ENCODE data around the gene RSAD1.

DNA sequence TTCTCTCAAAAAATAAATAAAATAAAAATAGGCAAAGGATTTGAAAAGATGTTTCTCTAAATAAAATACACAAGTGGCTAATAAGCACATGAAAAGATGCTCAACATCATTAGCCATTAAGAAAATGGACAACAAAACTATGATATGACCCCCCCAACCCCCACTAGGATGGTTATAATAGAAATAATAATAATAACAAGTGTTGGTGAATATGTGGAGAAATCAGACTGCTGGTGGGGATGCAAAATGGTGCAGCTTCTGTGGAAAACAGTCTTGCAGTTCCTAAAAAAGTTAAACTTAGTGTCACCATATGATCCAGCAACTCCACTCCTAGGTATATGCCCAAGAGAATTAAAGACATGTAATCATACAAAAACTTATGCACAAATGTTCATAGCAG, 20.6 kb downstream of the RSAD1 start:
- TF ChIP-seq, protein P1, sequence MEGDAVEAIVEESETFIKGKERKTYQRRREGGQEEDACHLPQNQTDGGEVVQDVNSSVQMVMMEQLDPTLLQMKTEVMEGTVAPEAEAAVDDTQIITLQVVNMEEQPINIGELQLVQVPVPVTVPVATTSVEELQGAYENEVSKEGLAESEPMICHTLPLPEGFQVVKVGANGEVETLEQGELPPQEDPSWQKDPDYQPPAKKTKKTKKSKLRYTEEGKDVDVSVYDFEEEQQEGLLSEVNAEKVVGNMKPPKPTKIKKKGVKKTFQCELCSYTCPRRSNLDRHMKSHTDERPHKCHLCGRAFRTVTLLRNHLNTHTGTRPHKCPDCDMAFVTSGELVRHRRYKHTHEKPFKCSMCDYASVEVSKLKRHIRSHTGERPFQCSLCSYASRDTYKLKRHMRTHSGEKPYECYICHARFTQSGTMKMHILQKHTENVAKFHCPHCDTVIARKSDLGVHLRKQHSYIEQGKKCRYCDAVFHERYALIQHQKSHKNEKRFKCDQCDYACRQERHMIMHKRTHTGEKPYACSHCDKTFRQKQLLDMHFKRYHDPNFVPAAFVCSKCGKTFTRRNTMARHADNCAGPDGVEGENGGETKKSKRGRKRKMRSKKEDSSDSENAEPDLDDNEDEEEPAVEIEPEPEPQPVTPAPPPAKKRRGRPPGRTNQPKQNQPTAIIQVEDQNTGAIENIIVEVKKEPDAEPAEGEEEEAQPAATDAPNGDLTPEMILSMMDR (IDR thresholded peaks at IDR 0.05) = no peak
- no peak for TF ChIP-seq POLR2A (IDR thresholded peaks at IDR 0.05)

Measured in thyroid gland (tissue), 4 donors.